Pancreas (tissue), 10 donors: ENCODE results near the gene BCAS1. TPM values are rescaled to one million over a fixed set of nuclear protein-coding genes. Genes with fewer than 3 reads are reported as not detected.
A peak's percentile ranks its signal among the peaks of the same experiment; 100 is the strongest.

Experiments used
- ATAC-seq, 4 donors: fragments of 200-7000 bp; cut with Tn5 transposase; one replicate each; pipeline versions ENCODE4 v1.8.0 to v1.9.1; 2020; ENCODE audit warnings: mild to moderate bottlenecking in 4 of 4, moderate library complexity in 4 of 4
- DNase-seq, 6 donors: peaks; one replicate each; pipeline ENCODE4 v3.0.0-alpha.2; 2020
- FAIRE-seq: peaks from 2 replicates; lab custom pipeline; 2012; peaks lifted over from hg19 to GRCh38; lab: Jason Lieb, UNC
- H3K27ac ChIP-seq, 4 donors: fragments of 200-600 bp; sonication (generic); 1 replicate in 3 of 4; 2 replicates in 1 of 4; pipeline versions ENCODE4 v1.5.0 to v1.8.0; 2020
- H3K27me3 ChIP-seq, 4 donors: fragments of 200-600 bp; one replicate each; pipeline ENCODE4 v1.8.0; 2021
- H3K36me3 ChIP-seq, 3 donors: fragments of 200-600 bp; sonication (generic) in 1 of 3; one replicate each; pipeline versions ENCODE4 v1.5.0 to v1.8.0; 2020 to 2021
- H3K4me1 ChIP-seq, 3 donors: fragments of 200-600 bp; one replicate each; pipeline ENCODE4 v1.8.0; 2021
- H3K4me3 ChIP-seq, 4 donors: fragments of 200-600 bp; sonication (generic) in 2 of 4; one replicate each; pipeline versions ENCODE4 v1.5.0 to v1.8.0; 2020 to 2021
- H3K9me3 ChIP-seq, 4 donors: fragments of 200-600 bp; one replicate each; pipeline ENCODE4 v1.8.0; 2021
- WGBS, 2 donors: extraction: QIAGEN DNeasy Blood & Tissue Kit; methylation state at CpG; one replicate each; pipeline ENCODE4 v1.1.7; 2013; 5-methylcytosine and 5-hydroxymethylcytosine counted together
- intact Hi-C, 3 donors: fragments of 100-400 bp; cut with DNase I; formaldehyde crosslinking; loops; one replicate each; pipeline versions ENCODE4 v1.11.1 to v1.14.2; 2022
- polyA plus RNA-seq, 2 donors: library from polyadenylated mRNA; stranded (reverse); fragments of 200-250 nt; gene quantifications; one replicate each; pipeline ENCODE4 v1.2.3, GENCODE V29; 2013
- total RNA-seq, 6 donors: library from RNA; stranded (reverse); fragmentation: NEBNext Ultra II Directional in 4 of 6; extraction: Animal tissue kit (Norgen Biotek cat#: 25700) in 4 of 6; gene quantifications; one replicate each; pipeline versions ENCODE4 v1.2.1 to v1.2.4, GENCODE V29; 2021 to 2023
- TF ChIP-seq, protein P1 (sequence below), 4 donors: fragments of 200-600 bp; sonication (generic) in 3 of 4; IDR thresholded peaks; one replicate each; pipeline versions ENCODE4 v1.5.0 to v1.8.0; 2021; ENCODE audit warnings: antibody characterized with exemption in 4 of 4
- donor health status: healthy with polysubstance abuse.
- donor health status: DM: no; HTN: no; CAD: no; lungs with moderate emphysema.
- donor health status: DM: no; HTN: no; CAD: no.
- donor health status: control.
- donor health status: control.
- donor health status: Bipolar disorder and iron deficiency.
- donor health status: DM: yes; HTN: yes; CAD: no.
- donor health status: DM: no; HTN: no; CAD: no.
- donor health status: DM: no; HTN: no; CAD: no.
- donor health status: DM: yes; HTN: yes; CAD: no.

Gene BCAS1
- total and polyA plus RNA-seq, 8 donors: 0.20 to 0.85 (median 0.61) TPM

DNA sequence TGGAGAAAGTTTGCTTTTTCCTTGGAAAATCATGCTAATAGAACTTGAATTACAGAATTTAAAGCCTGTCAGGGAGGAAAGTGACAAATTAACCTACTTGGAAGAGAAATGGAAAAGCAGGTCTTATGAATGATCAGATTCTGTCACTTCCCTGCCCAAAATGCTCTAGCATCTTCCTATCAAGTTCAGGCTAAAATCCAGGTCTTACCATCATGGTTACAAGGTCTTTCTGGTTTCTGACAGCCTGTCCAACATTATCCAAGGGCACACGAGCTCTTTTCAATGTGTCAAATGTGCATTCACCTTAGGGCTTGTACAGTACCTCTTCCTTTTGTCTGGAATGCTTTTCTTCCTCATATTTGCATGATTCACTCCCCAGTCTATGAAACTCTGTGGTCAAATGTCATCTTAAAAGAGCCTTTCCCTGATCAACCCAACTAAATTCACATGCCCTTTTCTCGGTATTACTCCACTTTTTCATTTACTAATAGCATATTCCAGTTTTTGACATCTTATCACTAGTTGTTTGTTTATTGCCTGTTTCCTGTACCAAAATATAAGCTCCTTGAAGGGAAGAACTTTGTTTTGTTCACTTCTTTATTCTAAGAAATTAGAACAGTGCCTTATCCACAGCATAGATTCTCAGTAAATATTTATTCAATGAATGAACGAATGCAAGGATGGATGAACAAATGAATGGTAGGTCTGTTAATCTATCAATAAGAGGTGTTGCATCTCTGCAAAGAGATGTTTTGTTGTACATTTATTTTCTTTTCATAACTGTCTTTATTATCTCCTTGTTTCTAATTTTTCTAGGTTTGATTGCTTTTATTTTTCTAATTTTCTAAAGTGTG lies 139.5 kb downstream of the BCAS1 start:
- TF ChIP-seq, protein P1, sequence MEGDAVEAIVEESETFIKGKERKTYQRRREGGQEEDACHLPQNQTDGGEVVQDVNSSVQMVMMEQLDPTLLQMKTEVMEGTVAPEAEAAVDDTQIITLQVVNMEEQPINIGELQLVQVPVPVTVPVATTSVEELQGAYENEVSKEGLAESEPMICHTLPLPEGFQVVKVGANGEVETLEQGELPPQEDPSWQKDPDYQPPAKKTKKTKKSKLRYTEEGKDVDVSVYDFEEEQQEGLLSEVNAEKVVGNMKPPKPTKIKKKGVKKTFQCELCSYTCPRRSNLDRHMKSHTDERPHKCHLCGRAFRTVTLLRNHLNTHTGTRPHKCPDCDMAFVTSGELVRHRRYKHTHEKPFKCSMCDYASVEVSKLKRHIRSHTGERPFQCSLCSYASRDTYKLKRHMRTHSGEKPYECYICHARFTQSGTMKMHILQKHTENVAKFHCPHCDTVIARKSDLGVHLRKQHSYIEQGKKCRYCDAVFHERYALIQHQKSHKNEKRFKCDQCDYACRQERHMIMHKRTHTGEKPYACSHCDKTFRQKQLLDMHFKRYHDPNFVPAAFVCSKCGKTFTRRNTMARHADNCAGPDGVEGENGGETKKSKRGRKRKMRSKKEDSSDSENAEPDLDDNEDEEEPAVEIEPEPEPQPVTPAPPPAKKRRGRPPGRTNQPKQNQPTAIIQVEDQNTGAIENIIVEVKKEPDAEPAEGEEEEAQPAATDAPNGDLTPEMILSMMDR (IDR thresholded peaks at IDR 0.05): no peak
- ATAC-seq (no peak), DNase-seq (peak in 1 of 6 donors; percentile 1), FAIRE-seq (no peak)
- H3K4me3 ChIP-seq: no peak overlapping the region
- no peak overlapping the region for H3K27ac ChIP-seq
- no peaks in the 10 kb centered on the region for H3K36me3 ChIP-seq
- peaks cover 0 to 14% (median 0%) of the 10 kb centered on the region in 3 donors for H3K4me1 ChIP-seq
- 40 to 55% methylated on average over 3 of the region's 3 CpGs for WGBS, 2 donors
- no peaks in the 10 kb centered on the region for H3K9me3 ChIP-seq
- no peaks in the 10 kb centered on the region for H3K27me3 ChIP-seq
- intact Hi-C loops: no loop called here

DNA sequence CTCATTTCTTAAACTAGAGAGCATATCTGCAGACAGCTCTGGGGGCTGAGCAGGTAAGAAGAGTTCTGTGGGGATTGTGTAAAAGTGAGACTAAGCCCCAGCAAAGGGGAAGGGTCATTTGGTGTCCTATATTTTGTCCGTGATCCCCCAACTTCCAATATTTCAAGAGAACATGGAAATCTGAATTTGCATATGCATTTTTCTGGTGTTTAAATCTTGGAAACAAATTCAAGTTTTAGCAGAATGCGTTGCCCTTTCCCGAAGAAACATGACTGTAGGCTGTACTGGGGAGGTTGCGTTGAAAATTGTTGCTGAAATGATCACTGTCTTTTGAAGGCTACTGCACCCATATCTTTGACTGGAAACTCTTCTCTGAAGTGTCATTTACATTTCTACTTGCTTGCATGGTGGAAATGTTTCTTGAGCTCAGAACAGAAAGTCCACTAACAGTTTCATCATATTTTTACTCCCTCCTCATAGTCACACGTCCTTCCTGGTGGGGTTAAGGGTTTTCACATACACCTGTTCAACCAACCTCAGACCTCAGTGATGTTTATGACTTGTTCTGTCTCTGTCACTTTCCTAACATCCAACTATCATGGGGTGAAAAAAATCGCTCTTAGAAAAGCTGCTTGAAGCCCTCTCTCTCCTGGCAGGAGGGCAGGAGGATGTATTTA lies 140.3 kb downstream of the BCAS1 start:
- 80 to 83% methylated on average over 6 of the region's 6 CpGs for WGBS, 2 donors
- DNase-seq (peak in 1 of 6 donors; percentile 1), ATAC-seq (no peak), FAIRE-seq (no peak)
- H3K27me3 ChIP-seq: no peaks in the 10 kb centered on the region
- H3K4me1 ChIP-seq: peaks cover 0 to 14% (median 0%) of the 10 kb centered on the region in 3 donors
- H3K27ac ChIP-seq: no peak overlapping the region
- TF ChIP-seq, protein P1 (IDR thresholded peaks at IDR 0.05): no peak
- no peaks in the 10 kb centered on the region for H3K36me3 ChIP-seq
- no peaks in the 10 kb centered on the region for H3K9me3 ChIP-seq
- no peak overlapping the region for H3K4me3 ChIP-seq
- intact Hi-C loops: loop anchor here in 1 of 3 donors (10.0 kb wide), 1 partner anchor 355 kb away; no protein-coding TSS in a partner anchor

DNA sequence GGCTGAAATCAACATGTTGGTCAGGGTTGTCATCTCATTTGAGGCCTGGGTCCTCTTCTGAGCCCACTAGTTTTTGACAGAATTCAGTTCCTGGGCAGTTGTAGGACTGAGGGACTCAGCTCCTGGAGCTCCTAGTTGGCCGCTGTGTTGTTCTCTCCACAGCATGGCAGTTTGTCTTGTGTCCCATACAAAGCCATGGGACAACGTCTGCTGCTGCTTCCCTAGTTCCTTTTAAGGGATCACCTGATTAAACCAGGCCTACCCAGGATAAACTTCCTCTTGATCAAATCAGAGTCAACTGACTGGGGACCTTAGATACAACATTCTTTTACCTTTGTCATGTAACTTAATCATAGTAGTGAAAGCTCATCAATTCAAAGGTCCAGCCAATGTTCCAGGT lies 141.0 kb downstream of the BCAS1 start:
- no peak overlapping the region for H3K4me3 ChIP-seq
- intact Hi-C loops: loop anchor here in 1 of 3 donors (10.0 kb wide), 1 partner anchor 355 kb away; no protein-coding TSS in a partner anchor
- H3K4me1 ChIP-seq: peaks cover 0 to 9% (median 0%) of the 10 kb centered on the region in 3 donors
- H3K27me3 ChIP-seq: no peaks in the 10 kb centered on the region
- TF ChIP-seq, protein P1 (IDR thresholded peaks at IDR 0.05): no peak
- no peak for FAIRE-seq
- ATAC-seq: no peak
- WGBS, 2 donors: 77 to 90% methylated on average over 2 of the region's 2 CpGs
- H3K27ac ChIP-seq: no peak overlapping the region
- DNase-seq: no peak
- no peaks in the 10 kb centered on the region for H3K9me3 ChIP-seq
- H3K36me3 ChIP-seq: no peaks in the 10 kb centered on the region

DNA sequence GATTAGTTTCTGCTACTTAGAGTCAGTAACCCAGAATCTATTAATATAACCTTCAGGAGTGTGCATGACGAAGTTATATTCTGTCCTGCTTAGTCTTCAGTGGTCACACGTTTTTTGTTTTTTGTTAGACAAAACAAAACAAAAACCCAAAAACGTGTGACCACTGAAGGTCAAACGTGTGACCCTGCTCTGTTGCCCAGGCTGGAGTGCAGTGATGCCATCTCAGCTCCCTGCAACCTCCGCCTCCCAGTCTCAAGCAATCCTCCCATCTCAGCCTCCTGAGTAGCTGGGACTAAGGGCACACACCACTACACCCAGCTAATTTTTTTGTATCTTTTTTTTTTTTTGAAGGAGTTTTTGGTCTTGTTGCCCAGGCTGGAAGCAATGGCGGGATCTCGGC lies 142.4 kb downstream of the BCAS1 start:
- WGBS, 2 donors: 69 to 73% methylated on average over 7 of the region's 7 CpGs
- TF ChIP-seq, protein P1 (IDR thresholded peaks at IDR 0.05): no peak
- intact Hi-C loops: loop anchor here in 1 of 3 donors (10.0 kb wide), 1 partner anchor 353 kb away; no protein-coding TSS in a partner anchor
- Histone ChIP-seq H3K27ac (no peak overlapping the region), H3K4me3 (no peak overlapping the region), H3K4me1 (peaks cover 0 to 9% (median 5%) of the 10 kb centered on the region in 3 donors), H3K36me3 (no peaks in the 10 kb centered on the region), H3K27me3 (no peaks in the 10 kb centered on the region), H3K9me3 (no peaks in the 10 kb centered on the region)
- FAIRE-seq: no peak
- no peak for DNase-seq
- ATAC-seq: no peak
